Smooth muscle cell (in vitro differentiated cells): ENCODE data around the gene SLC18A3. TPM values are rescaled to one million over a fixed set of nuclear protein-coding genes. Genes with fewer than 3 reads are reported as not detected.

ENCODE experiments used
- DNase-seq: peaks from one replicate; lab custom pipeline; 2025; ENCODE audit not compliant: unreplicated experiment; lab: John Stamatoyannopoulos, UW
- H2AFZ ChIP-seq: fragments of 200-600 bp; sonication (generic); 2 replicates; pipeline ENCODE4 v1.6.0; 2016; ENCODE audit warnings: antibody characterized with exemption, low read depth, mild to moderate bottlenecking
- H3F3A ChIP-seq: fragments of 200-600 bp; sonication (generic); 2 replicates; pipeline ENCODE4 v1.6.0; 2017; ENCODE audit warnings: antibody characterized with exemption, low read depth
- H3K27ac ChIP-seq: fragments of 200-600 bp; sonication (generic); 2 replicates; pipeline ENCODE4 v1.5.1; 2016; ENCODE audit warnings: low read depth, mild to moderate bottlenecking
- H3K27me3 ChIP-seq: fragments of 200-600 bp; sonication (generic); 2 replicates; pipeline ENCODE4 v1.6.1; 2016; ENCODE audit warnings: low read depth, mild to moderate bottlenecking
- H3K36me3 ChIP-seq: fragments of 200-600 bp; sonication (generic); 2 replicates; pipeline ENCODE4 v1.5.1; 2016; ENCODE audit warnings: low read depth
- H3K4me1 ChIP-seq: fragments of 200-600 bp; sonication (generic); 2 replicates; pipeline ENCODE4 v1.5.1; 2016; ENCODE audit warnings: low read depth
- H3K4me2 ChIP-seq: fragments of 200-600 bp; sonication (generic); 2 replicates; pipeline ENCODE4 v1.6.0; 2016; ENCODE audit warnings: mild to moderate bottlenecking
- H3K4me3 ChIP-seq: fragments of 200-600 bp; sonication (generic); 2 replicates; pipeline ENCODE4 v1.5.1; 2016; ENCODE audit warnings: mild to moderate bottlenecking
- H3K79me2 ChIP-seq: fragments of 200-600 bp; sonication (generic); 2 replicates; pipeline ENCODE4 v1.6.0; 2016; ENCODE audit warnings: low read depth, mild to moderate bottlenecking
- H3K9ac ChIP-seq: fragments of 200-600 bp; sonication (generic); 2 replicates; pipeline ENCODE4 v1.6.0; 2016; ENCODE audit warnings: low read depth
- H3K9me3 ChIP-seq: fragments of 200-600 bp; sonication (generic); replicated peaks from 2 replicates; pipeline ENCODE4 v1.5.1; 2016; ENCODE audit warnings: low read depth
- H4K20me1 ChIP-seq: fragments of 200-600 bp; sonication (generic); 2 replicates; pipeline ENCODE4 v1.6.0; 2016; ENCODE audit warnings: low read depth
- WGBS: methylation state at CpG from one replicate; pipeline ENCODE4 v1.1.7; 2016; ENCODE audit warnings: low lambda C conversion rate; 5-methylcytosine and 5-hydroxymethylcytosine counted together
- polyA plus RNA-seq: library from polyadenylated mRNA; unstranded; fragments of >200 nt; fragmentation: Nextera tagmentation; extraction: Ambion mirVana; gene quantifications from 2 replicates; pipeline ENCODE4 v1.2.1, GENCODE V29; 2016
- total RNA-seq: library from RNA; depleted of rRNA; stranded (reverse); fragments of >200 nt; gene quantifications from 2 replicates; pipeline ENCODE4 v1.2.3, GENCODE V29; 2014
- TF ChIP-seq, protein P1 (sequence below): fragments of 200-600 bp; sonication (generic); IDR thresholded peaks from 2 replicates; pipeline ENCODE4 v1.5.1; 2017; ENCODE audit warnings: borderline replicate concordance, mild to moderate bottlenecking, antibody characterized with exemption; ENCODE audit not compliant: insufficient read depth, poor library complexity, severe bottlenecking

The SLC18A3 gene
- total and polyA plus RNA-seq, 2 experiments from 2014 or later = not detected

DNA sequence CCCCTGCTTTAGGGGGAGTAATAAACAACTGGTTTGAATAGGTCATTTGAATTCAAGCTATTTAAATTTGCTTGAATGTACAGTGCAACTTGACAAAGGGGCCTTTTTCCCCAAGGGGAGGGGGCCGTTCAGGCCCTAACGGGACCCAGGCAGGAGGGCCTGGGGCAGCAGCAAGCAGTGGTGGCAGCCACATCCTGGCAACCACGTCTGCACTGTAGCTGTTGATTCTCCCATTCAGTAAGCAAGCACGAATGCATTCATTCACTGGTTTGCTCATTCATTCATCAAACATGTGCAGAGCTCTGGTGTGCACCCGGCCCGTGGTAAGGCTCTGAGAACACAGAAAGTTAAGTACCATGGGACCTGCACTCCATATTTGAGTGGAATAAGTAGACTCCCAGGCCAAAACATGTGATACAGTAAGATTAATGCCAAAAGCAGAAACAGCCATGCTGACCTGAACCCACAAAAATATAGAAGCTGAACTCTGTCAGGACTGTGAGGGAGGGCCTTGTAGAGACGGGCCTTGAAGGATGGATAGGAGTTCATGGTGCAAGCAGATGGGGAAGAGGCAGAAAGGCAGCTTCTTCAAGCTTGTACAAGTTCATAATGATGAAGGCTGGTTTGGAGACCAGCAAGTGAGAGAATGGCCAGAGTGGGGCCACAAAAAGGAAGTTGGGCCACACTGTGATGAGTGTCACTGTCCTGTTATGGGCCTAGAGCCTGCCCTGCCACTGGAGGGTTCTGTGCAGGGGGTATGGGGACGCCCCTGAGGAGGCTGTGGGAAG is 40.0 kb downstream of the SLC18A3 start:
- Histone ChIP-seq H3K27me3 (peaks cover 3% of the 10 kb centered on the region), H3K9ac (no peak overlapping the region), H3K36me3 (no peaks in the 10 kb centered on the region), H4K20me1 (no peaks in the 10 kb centered on the region), H3K4me2 (no peak overlapping the region), H3K4me3 (no peak overlapping the region), H3K79me2 (no peaks in the 10 kb centered on the region), H3K27ac (no peak overlapping the region), H3K4me1 (no peaks in the 10 kb centered on the region), H3K9me3 (no peaks in the 10 kb centered on the region), H3F3A (no peaks in the 10 kb centered on the region), H2AFZ (no peak overlapping the region)
- TF ChIP-seq, protein P1, sequence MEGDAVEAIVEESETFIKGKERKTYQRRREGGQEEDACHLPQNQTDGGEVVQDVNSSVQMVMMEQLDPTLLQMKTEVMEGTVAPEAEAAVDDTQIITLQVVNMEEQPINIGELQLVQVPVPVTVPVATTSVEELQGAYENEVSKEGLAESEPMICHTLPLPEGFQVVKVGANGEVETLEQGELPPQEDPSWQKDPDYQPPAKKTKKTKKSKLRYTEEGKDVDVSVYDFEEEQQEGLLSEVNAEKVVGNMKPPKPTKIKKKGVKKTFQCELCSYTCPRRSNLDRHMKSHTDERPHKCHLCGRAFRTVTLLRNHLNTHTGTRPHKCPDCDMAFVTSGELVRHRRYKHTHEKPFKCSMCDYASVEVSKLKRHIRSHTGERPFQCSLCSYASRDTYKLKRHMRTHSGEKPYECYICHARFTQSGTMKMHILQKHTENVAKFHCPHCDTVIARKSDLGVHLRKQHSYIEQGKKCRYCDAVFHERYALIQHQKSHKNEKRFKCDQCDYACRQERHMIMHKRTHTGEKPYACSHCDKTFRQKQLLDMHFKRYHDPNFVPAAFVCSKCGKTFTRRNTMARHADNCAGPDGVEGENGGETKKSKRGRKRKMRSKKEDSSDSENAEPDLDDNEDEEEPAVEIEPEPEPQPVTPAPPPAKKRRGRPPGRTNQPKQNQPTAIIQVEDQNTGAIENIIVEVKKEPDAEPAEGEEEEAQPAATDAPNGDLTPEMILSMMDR = no peak
- no peak for DNase-seq
- WGBS = 71% methylated on average over 8 of the region's 8 CpGs

DNA sequence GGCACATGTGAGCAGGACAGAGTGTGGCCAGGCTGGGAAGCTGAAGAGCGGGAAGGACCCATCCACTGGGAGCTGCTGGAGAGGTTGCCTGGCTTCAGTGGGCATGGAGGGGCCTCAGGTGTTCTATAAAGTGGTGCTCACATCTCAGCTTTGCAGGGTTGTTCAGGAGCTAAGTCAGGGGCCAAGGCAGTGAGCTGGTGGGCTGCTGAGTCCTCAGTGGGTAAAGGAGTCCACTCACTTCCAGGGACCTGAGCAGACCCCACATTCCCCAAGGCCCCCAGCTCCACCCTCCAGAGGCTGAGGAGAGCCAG is 40.6 kb downstream of the SLC18A3 start:
- TF ChIP-seq, protein P1 = no peak

DNA sequence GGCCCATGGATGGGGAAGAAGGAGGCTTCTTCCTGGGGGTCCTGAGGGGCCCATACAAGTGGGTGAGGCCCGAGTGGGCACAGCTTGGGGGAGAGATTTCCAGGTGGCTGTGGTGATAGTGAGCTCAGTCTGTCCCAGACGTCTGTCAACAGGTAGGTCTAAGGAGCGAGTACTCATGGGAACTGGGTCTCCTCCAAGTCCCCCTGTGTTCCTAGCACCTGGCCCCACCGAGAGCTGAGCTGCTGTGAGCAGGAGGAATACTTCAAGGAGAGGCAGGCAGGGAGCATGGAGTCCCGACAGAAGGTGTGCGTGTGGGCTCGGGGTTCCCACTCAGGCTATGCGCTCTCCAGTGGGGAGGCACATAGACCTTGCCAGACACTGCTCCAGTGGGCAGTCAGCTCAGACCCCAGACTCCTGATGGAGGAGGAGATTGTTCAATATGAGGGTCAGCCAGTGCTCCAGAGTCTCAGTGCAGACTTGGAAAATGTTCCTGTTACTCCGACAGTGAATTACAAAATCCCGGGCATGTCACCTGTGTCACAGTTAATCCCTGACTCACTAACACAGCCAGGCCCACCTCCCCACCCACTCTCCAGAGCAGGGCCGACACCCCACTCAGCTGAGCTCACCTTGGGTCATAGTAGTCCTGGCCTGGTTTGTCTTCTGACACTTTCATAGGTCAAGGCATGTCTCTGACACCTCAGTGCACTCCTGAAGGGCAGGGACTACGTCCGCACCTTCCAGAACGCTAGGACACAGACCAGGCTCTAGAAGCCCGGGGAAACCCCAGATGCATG is 41.1 kb downstream of the SLC18A3 start:
- H2AFZ ChIP-seq = no peak overlapping the region
- no peaks in the 10 kb centered on the region for H3K27me3 ChIP-seq
- TF ChIP-seq, protein P1 = no peak
- H3K9me3 ChIP-seq = no peaks in the 10 kb centered on the region
- no peak overlapping the region for H3K27ac ChIP-seq
- WGBS = 89% methylated on average over 15 of the region's 15 CpGs
- H3K4me2 ChIP-seq = no peak overlapping the region
- H3K79me2 ChIP-seq = no peaks in the 10 kb centered on the region
- no peaks in the 10 kb centered on the region for H4K20me1 ChIP-seq
- H3K9ac ChIP-seq = no peak overlapping the region
- H3K36me3 ChIP-seq = no peaks in the 10 kb centered on the region
- no peak overlapping the region for H3K4me3 ChIP-seq
- no peaks in the 10 kb centered on the region for H3K4me1 ChIP-seq
- H3F3A ChIP-seq = no peaks in the 10 kb centered on the region
- no peak for DNase-seq

More for the DNA sequence above, 40.6 kb downstream of the SLC18A3 start:
- no peak overlapping the region for H3K9ac ChIP-seq
- no peak for DNase-seq
- no peaks in the 10 kb centered on the region for H3K4me1 ChIP-seq
- H3F3A ChIP-seq = no peaks in the 10 kb centered on the region
- H4K20me1 ChIP-seq = no peaks in the 10 kb centered on the region
- no peak overlapping the region for H3K27ac ChIP-seq
- H3K4me3 ChIP-seq = no peak overlapping the region
- no peaks in the 10 kb centered on the region for H3K79me2 ChIP-seq
- no peak overlapping the region for H2AFZ ChIP-seq
- no peaks in the 10 kb centered on the region for H3K36me3 ChIP-seq
- H3K9me3 ChIP-seq = no peaks in the 10 kb centered on the region
- H3K27me3 ChIP-seq = no peaks in the 10 kb centered on the region
- WGBS = 67% methylated on average over 1 of the region's 1 CpG
- no peak overlapping the region for H3K4me2 ChIP-seq
